Nucleus accumbens (tissue), 56 donors: ENCODE results near the gene FIBCD1.

ENCODE experiments used
- DNase-seq, 56 donors: peaks; one replicate each; lab custom pipeline; 2025; lab: John Stamatoyannopoulos, UW

Gene FIBCD1

DNA sequence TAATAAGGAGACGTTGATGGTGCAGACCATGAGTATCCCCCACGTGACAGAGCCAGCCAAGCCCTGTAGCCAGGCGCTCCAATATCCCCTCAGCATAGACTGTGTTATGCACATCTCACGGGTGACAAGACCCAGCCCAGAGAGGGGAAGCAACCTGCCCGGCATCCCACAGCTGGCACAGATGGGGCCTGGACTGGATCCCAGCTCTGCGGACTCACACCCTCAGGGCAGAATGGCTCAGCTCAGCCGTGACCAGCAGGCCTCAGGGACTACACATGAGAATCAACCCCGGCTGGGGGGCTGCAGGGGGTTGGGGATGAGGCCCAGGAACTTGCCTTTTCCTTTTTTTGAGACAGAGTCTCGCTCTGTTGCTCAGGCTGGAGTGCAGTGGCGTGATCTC lies 11.7 kb downstream of the FIBCD1 start:
- no peak for DNase-seq

DNA sequence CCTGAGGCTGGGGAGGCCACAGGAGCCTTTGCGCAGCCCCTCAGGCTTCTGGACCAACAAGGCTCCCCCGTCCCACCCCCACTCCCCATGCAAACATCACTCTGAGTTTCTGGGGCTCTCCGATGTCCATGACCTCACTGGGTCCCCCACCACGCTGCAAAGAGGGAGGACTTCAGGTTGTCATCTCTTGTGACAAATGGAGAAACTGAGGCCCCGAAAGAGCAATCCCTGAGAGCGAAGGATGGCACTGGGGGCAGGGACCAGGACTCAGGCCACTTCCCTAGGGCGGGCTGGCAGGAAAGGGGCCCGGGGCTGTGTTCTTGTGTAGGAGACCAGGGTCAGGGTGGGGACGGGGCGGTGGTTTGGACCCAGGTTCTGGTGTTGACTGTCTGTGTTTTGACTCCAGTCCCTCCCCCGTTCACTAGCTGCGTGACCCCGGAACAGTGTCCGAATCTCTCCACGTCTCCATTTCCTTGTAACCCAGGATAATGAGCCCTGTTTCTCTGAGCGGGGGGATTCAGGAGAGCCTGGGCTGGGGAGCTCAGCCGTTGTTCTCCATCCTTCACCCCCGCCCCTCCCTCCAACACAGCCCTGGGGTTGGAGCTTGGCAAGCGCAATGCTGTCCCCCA lies 13.9 kb downstream of the FIBCD1 start:
- no peak for DNase-seq

GRCh38 chr9:130924448-130924788 lies 14.6 kb downstream of the FIBCD1 start:
- DNase-seq: no peak

GRCh38 chr9:130923611-130924447 lies 15.2 kb downstream of the FIBCD1 start:
- no peak for DNase-seq

- no peak for DNase-seq
Measured at GRCh38 chr9:130922893-130923610, 16.0 kb downstream of the FIBCD1 start.

- no peak for DNase-seq
Measured at GRCh38 chr9:130921989-130922892, 16.8 kb downstream of the FIBCD1 start.

- no peak for DNase-seq
Measured at GRCh38 chr9:130921300-130921988, 17.6 kb downstream of the FIBCD1 start.

- DNase-seq: no peak
Measured at GRCh38 chr9:130920762-130921299, 18.2 kb downstream of the FIBCD1 start.

DNA sequence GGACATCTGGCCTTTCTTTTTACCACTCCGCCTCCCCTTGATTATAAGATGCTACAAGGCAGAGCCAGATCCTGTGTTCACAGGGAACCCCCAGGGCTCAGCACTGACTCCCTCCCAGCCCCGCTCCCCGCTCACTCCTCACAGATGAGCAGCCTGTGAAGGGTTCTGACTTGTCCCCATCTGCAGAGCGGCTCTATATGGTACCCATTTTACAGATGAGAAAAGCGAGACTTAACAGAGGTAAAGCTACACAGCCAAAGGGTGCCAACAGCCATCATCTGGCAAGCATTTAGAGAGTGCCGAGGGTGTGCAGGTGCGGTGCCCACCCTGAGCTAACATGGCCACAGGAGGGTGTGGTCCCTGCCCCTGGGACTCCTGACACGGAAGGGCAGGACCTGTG lies 18.8 kb downstream of the FIBCD1 start:
- DNase-seq: no peak

DNA sequence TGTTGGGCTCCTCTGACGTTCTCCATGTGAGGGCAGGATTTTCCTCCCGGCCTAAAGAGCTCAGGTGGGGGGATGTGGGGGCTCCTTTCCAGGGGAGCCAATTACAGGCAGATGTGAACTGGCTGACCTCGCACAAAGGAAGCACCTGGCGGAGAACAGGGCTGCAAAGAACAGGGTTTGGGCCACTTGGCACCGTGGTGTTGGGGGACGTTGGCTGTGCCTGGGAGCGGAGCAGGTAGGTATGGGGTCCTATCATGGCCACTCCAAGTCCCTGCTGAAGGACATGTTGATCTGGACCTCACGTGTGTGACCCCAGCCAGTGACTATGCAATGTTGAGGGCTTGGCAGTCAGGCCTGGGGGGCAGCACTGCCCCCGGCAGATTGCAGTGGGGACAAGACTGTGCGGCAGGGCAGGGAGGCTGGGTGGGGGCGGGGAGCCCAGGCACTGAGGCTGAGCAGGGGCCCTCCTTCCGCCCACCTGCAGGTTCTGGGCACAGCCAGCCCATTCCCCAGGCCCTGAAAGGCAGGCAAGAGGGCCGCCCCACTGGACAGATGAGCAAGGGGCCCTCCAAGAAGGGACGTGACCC lies 19.4 kb downstream of the FIBCD1 start:
- DNase-seq: no peak

- peak in 38 of 56 donors; percentile 6 to 71 (median 40) for DNase-seq
Measured at GRCh38 chr9:130918826-130919558, 20.1 kb downstream of the FIBCD1 start.

DNA sequence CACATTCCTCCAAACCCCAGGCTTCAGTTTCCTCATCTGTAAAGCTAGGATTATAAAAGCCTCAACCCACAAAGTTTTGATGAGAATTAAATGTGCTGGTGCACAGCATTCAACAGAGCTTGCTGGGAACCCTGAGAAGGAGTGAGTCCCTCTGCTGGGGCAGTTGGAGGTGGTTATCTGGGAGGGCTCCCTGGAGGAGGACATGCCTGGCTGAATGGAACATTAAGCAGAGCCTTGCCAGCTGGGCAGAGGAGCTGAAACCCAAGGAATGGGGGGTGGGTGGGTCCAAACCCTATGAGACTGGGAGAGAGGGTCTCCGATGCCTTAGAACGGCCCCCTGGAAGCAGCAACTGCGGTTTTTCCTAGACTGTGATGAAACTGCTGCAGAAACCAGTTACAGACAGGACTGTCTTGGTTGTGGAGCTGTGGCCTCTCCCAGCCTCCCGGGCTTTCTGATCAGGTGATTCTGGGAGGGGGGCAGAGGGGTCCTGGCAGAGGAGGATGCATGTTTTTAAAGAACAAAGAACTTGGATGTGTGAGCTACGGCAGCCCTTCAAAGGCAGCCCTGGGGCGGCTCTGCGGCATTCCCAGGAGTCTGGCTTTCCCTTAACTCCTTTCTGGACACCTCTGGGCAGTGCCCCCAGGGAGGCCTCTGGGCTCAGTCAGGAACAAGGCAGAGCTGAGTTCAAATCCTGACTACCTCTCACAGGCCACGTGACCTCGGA lies 20.8 kb downstream of the FIBCD1 start:
- DNase-seq: peak in 1 of 56 donors; percentile 18

DNA sequence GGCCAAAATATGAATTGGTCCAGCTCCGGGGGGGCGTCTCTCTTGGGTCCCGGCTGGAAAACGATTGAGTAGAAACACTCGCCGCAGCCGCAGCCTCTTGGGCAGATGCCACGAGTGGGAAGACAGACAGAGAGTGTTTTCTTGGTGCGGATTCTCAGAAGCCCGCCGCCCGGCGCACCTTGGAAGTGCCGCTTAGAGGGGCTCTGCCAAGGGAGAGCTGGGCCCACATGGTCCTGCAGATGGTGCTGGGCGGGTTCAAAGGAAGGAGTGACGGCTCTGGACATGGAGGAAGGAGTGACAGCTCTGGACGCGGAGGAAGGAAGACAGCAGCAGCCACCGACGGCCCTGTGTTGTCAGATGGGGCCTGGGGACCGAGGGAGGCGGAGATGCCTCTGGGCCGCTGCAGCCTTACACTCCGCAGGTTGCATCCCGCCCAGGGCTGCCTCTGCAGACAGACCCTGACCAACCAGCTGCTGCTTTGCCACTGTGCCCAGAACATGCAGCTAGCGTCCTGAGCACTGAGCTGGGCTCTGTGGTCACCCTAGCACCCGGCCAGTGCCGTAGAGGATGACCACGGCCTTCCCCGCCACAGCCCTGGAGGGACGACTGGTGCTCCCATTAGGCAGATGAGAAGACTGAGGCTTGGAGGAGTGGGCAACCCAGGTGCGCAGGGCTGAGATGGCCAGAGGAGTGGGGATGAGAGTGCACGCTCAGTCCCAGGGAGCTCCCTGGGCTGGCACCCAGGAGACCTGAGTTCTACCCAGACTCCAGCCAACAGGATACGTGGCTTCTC lies 21.7 kb downstream of the FIBCD1 start:
- no peak for DNase-seq

DNA sequence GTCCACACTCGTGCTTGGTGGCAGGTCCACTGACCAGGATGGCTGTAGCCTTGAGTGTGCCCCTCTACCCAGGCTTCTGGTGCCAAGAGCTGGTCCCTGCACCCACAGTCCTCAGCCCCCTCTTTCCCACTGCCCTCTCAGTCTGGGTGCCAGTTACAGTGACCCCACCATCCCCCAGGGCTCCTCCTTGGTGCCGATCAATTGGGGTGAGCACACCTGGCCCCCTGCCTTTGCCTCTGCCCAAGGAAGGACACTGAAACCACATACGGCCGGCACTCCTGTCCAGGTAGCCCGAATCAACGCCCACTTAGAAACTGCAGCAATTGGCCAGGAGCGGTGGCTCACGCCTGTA lies 24.0 kb downstream of the FIBCD1 start:
- DNase-seq: no peak

GRCh38 chr9:130914417-130915095 lies 24.5 kb downstream of the FIBCD1 start:
- no peak for DNase-seq

- no peak for DNase-seq
Measured at GRCh38 chr9:130913599-130914416, 25.2 kb downstream of the FIBCD1 start.
